Prostate gland (tissue), 2 donors: ENCODE data around the gene MAD1L1. TPM values are rescaled to one million over a fixed set of nuclear protein-coding genes. Genes with fewer than 3 reads are reported as not detected.
"Not testable (repeated sequence)": the region's sequence is repeated elsewhere in the genome, so short reads cannot be mapped to it uniquely, and the experiment has no call there.

Source experiments
- DNase-seq: peaks from one replicate; pipeline ENCODE4 v3.0.0-alpha.2; 2019; ENCODE audit warnings: low spot score
- H3K27ac ChIP-seq, 2 donors: fragments of 200-600 bp; sonication (generic); 2 replicates each; pipeline ENCODE4 v1.5.1; 2017 to 2019
- H3K27me3 ChIP-seq: fragments of 200-600 bp; sonication (generic); replicated peaks from 2 replicates; pipeline ENCODE4 v1.5.1; 2019; ENCODE audit not compliant: insufficient read depth
- H3K36me3 ChIP-seq, 2 donors: fragments of 200-600 bp; sonication (generic); 1 replicate in 1 of 2; 2 replicates in 1 of 2; pipeline versions ENCODE4 v1.5.1 to v1.8.1; 2017 to 2019
- H3K4me1 ChIP-seq: fragments of 200-600 bp; sonication (generic); replicated peaks from 2 replicates; pipeline ENCODE4 v1.5.1; 2019
- H3K4me3 ChIP-seq, 2 donors: fragments of 200-600 bp; sonication (generic); 2 replicates each; pipeline ENCODE4 v1.5.1; 2017 to 2019
- H3K9me3 ChIP-seq: fragments of 200-600 bp; sonication (generic); 2 replicates; pipeline ENCODE4 v1.5.1; 2017
- CTCF ChIP-seq, 4 experiments: fragments of 200-600 bp in 2 of 4; fragments of 450-650 bp in 2 of 4; sonication (generic) in 2 of 4; IDR thresholded peaks; 1 replicate in 3 of 4; 2 replicates in 1 of 4; pipeline ENCODE4 v1.5.1; 2016 to 2019; ENCODE audit warnings: antibody characterized with exemption in 4 of 4, mild to moderate bottlenecking in 2 of 4, moderate library complexity in 2 of 4
- POLR2A ChIP-seq: fragments of 450-650 bp; IDR thresholded peaks from one replicate; pipeline ENCODE4 v1.6.1; 2016; ENCODE audit warnings: antibody characterized with exemption, mild to moderate bottlenecking
- POLR2AphosphoS5 ChIP-seq: sonication (generic); formaldehyde crosslinking; IDR thresholded peaks from one replicate; pipeline ENCODE4 v1.6.1; 2017; ENCODE audit warnings: antibody characterized with exemption
- WGBS: methylation state at CpG from one replicate; pipeline ENCODE4 v1.1.5; 2018; 5-methylcytosine and 5-hydroxymethylcytosine counted together
- intact Hi-C: fragments of 100-400 bp; cut with DNase I; formaldehyde crosslinking; loops from one replicate; pipeline ENCODE4 v1.14.2; 2022
- total RNA-seq, 2 donors: library from RNA; depleted of rRNA; stranded (reverse); fragments of >200 nt; gene quantifications; one replicate each; pipeline ENCODE4 v1.1.0, GENCODE V29; 2016

The MAD1L1 gene
- total RNA-seq, 2 donors from 2014 or later: 79.3 to 91.9 TPM

- TF ChIP-seq POLR2AphosphoS5 (no peak), POLR2A (no peak), CTCF (IDR thresholded peaks at IDR 0.05) (no peak)
- Histone ChIP-seq H3K4me1 (no peaks in the 10 kb centered on the region), H3K9me3 (no peaks in the 10 kb centered on the region), H3K27ac (no peak overlapping the region), H3K27me3 (no peaks in the 10 kb centered on the region), H3K4me3 (no peak overlapping the region), H3K36me3 (no peaks in the 10 kb centered on the region)
- 85% methylated on average over 26 of the region's 26 CpGs for WGBS
- DNase-seq: no peak
- intact Hi-C loops: no loop called here
Observed at GRCh38 chr7:1819259-1819841, 413.4 kb downstream of the MAD1L1 start.

- H3K27ac ChIP-seq: no peak overlapping the region
- no peak for DNase-seq
- WGBS: 82% methylated on average over 28 of the region's 28 CpGs
Observed at GRCh38 chr7:1818575-1819258, 414.0 kb downstream of the MAD1L1 start.

GRCh38 chr7:1817061-1817712 lies 415.6 kb downstream of the MAD1L1 start:
- H3K27ac ChIP-seq: no peak overlapping the region
- H3K36me3 ChIP-seq: no peaks in the 10 kb centered on the region
- H3K9me3 ChIP-seq: no peaks in the 10 kb centered on the region
- 96% methylated on average over 57 of the region's 57 CpGs for WGBS
- no peaks in the 10 kb centered on the region for H3K27me3 ChIP-seq
- peaks cover 5% of the 10 kb centered on the region for H3K4me1 ChIP-seq
- no peak for DNase-seq
- intact Hi-C loops: no loop called here
- H3K4me3 ChIP-seq: no peak overlapping the region
- no peak for TF ChIP-seq CTCF (IDR thresholded peaks at IDR 0.05)
- no peak for TF ChIP-seq POLR2AphosphoS5
- no peak for TF ChIP-seq POLR2A

More at GRCh38 chr7:1818575-1819258, 414.0 kb downstream of the MAD1L1 start:
- H3K4me3 ChIP-seq: no peak overlapping the region
- H3K36me3 ChIP-seq: no peaks in the 10 kb centered on the region
- H3K4me1 ChIP-seq: no peaks in the 10 kb centered on the region
- H3K9me3 ChIP-seq: no peaks in the 10 kb centered on the region
- H3K27me3 ChIP-seq: no peaks in the 10 kb centered on the region
- intact Hi-C loops: no loop called here
- no peak for TF ChIP-seq CTCF (IDR thresholded peaks at IDR 0.05)
- TF ChIP-seq POLR2AphosphoS5: no peak
- no peak for TF ChIP-seq POLR2A

- H3K4me3 ChIP-seq, H3K27ac ChIP-seq, DNase-seq, intact Hi-C loops, H3K4me1 ChIP-seq, H3K9me3 ChIP-seq, H3K27me3 ChIP-seq, H3K36me3 ChIP-seq: not testable (repeated sequence)
- WGBS: 72% methylated on average over 7 of the region's 7 CpGs
Observed at GRCh38 chr7:1816451-1816850, 416.3 kb downstream of the MAD1L1 start.

- H3K27ac ChIP-seq, intact Hi-C loops, DNase-seq, H3K9me3 ChIP-seq, H3K4me3 ChIP-seq, H3K4me1 ChIP-seq, H3K27me3 ChIP-seq, H3K36me3 ChIP-seq: not testable (repeated sequence)
- WGBS: 92% methylated on average over 32 of the region's 36 CpGs
Observed at GRCh38 chr7:1815551-1816281, 417.0 kb downstream of the MAD1L1 start.
